T-cell (primary cell): Measurements from ENCODE around the gene SORCS1. TPM values are rescaled to one million over a fixed set of nuclear protein-coding genes. Genes with fewer than 3 reads are reported as not detected.

Experiments
- ATAC-seq, 4 experiments: fragments of 200-7000 bp in 3 of 4; fragments of 150-1000 bp in 1 of 4; cut with Tn5 transposase; replicated peaks in 1 of 4; 1 replicate in 3 of 4; 2 replicates in 1 of 4; pipeline ENCODE4 v1.10.0; 2021; ENCODE audit warnings: moderate library complexity in 3 of 4, mild to moderate bottlenecking in 2 of 4, moderate number of reproducible peaks in 1 of 4
- CTCF ChIA-PET, 2 donors: fragments of 300-600 bp; sonication (Branson Sonifier 250); formaldehyde crosslinking; loops; one replicate each; lab custom pipeline; 2022; ENCODE audit warnings: antibody characterized with exemption in 2 of 2; lab: Charles Lee
- POLR2A ChIA-PET, 2 donors: fragments of 300-600 bp; sonication (Branson Sonifier 250); formaldehyde crosslinking; loops; one replicate each; lab custom pipeline; 2022; ENCODE audit warnings: antibody characterized with exemption in 2 of 2; lab: Charles Lee
- DNase-seq, 35 experiments: peaks; one replicate each; pipeline versions ENCODE4 v3.0.0 to v3.0.0-alpha.2; 2013 to 2023
- H3K27ac ChIP-seq: one replicate; pipeline ENCODE4 v1.5.1; 2013; ENCODE audit warnings: low read length
- H3K27me3 ChIP-seq, 2 experiments: replicated peaks in 1 of 2; 1 replicate in 1 of 2; 2 replicates in 1 of 2; pipeline versions ENCODE4 v1.6.1 to v1.7.0; 2013; ENCODE audit warnings: low read length in 1 of 2, mixed read lengths in 1 of 2; ENCODE audit not compliant: control insufficient read depth in 2 of 2, insufficient read depth in 2 of 2; ENCODE audit errors: extremely low read depth in 1 of 2
- H3K36me3 ChIP-seq, 2 donors: 1 replicate in 1 of 2; 2 replicates in 1 of 2; pipeline versions ENCODE4 v1.6.1 to v1.7.0; 2013; ENCODE audit warnings: low read length in 1 of 2; ENCODE audit not compliant: control insufficient read depth in 2 of 2, insufficient read depth in 1 of 2; ENCODE audit errors: extremely low read depth in 1 of 2
- H3K4me1 ChIP-seq, 2 experiments: 1 replicate in 1 of 2; 2 replicates in 1 of 2; pipeline versions ENCODE4 v1.6.1 to v1.7.0; 2013; ENCODE audit warnings: low read length in 2 of 2, mixed read lengths in 1 of 2; ENCODE audit not compliant: insufficient read depth in 2 of 2, control insufficient read depth in 1 of 2; ENCODE audit errors: extremely low read depth in 1 of 2
- H3K4me3 ChIP-seq, 2 donors: 1 replicate in 1 of 2; 2 replicates in 1 of 2; pipeline versions ENCODE4 v1.5.1 to v1.7.0; 2013; ENCODE audit warnings: mild to moderate bottlenecking in 2 of 2, low read length in 1 of 2, moderate library complexity in 1 of 2; ENCODE audit not compliant: control insufficient read depth in 1 of 2; ENCODE audit errors: extremely low read depth in 1 of 2
- H3K9me3 ChIP-seq: 2 replicates; pipeline ENCODE4 v1.7.0; 2013
- H3K27ac Mint-ChIP-seq, 2 donors: one replicate each; pipeline ENCODE4 v1.8.0; 2020 to 2021; ENCODE audit warnings: mild to moderate bottlenecking in 2 of 2, mixed read lengths in 2 of 2
- H3K27me3 Mint-ChIP-seq, 2 donors: one replicate each; pipeline ENCODE4 v1.8.0; 2021 to 2022; ENCODE audit warnings: mixed read lengths in 2 of 2
- H3K36me3 Mint-ChIP-seq: one replicate; pipeline ENCODE4 v1.8.0; 2021; ENCODE audit warnings: mixed read lengths
- H3K4me1 Mint-ChIP-seq, 3 donors: one replicate each; pipeline ENCODE4 v1.8.0; 2020 to 2022; ENCODE audit warnings: mixed read lengths in 3 of 3, mild to moderate bottlenecking in 1 of 3
- H3K4me3 Mint-ChIP-seq, 3 donors: one replicate each; pipeline ENCODE4 v1.8.0; 2020 to 2022; ENCODE audit warnings: mild to moderate bottlenecking in 3 of 3, mixed read lengths in 3 of 3, moderate library complexity in 3 of 3
- H3K9me3 Mint-ChIP-seq, 3 donors: one replicate each; pipeline ENCODE4 v1.8.0; 2020 to 2022; ENCODE audit warnings: mixed read lengths in 3 of 3
- WGBS: methylation state at CpG from one replicate; pipeline ENCODE4 v1.1.5; 2013; ENCODE audit warnings: missing lambda C conversion rate; ENCODE audit not compliant: insufficient coverage; 5-methylcytosine and 5-hydroxymethylcytosine counted together
- total RNA-seq, 35 experiments: library from RNA in 6 of 35; stranded (reverse) in 6 of 35; fragments of 120-200 nt in 1 of 35; gene quantifications; one replicate each; pipeline versions ENCODE4 v1.2.1 to v1.2.4 and lab custom pipeline; 2013 to 2026

The SORCS1 gene
- total RNA-seq, 5 donors from 2014 or later (not counting 1 experiment from before 2014, with no cell fraction given), result not detected

DNA sequence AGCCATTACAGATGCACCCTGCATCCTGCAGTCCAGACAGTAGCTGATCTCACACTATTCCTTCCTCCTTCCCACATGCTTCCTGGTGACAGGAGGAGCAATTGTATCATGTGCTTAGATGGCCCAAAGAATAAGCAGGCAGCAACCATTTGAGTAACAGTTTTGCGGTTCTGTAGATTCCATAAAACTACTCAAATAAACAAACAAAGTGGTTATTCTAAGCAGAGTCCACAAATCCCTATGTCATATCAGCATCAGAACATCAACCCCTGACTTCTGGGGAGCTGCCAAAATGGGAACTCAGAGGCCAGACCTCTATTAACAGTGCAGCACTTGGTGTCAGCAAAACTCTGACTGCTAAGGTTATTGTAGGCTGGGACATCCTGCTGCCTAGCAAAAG, 226.0 kb downstream of the SORCS1 start:
- WGBS, result no CpG with 5 or more reads among the region's 1 CpG

DNA sequence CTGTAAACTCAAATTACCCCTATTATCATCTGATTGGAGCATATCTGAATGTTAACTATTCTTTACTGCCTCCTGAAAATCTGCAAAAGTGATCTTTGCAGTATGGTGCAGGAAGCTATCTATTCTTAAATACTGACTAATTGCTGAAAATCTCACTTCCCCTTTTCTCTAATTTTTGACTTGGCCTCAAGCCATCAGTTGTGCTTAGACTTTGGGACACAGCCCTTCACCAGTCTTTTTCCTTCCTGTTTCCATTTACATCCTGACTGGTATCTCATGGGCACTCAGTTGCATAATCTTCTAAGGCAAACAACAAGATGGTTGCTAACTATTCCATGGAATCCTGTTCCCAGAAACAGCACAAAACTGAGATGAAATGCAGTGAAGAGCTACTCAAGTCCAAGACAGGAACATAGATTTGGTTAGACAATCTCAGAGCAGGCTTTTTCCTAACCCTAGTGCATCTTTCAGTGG, 228.5 kb downstream of the SORCS1 start:
- Histone ChIP-seq H3K9me3 (no peaks in the 10 kb centered on the region), H3K4me1 (no peaks in the 10 kb centered on the region), H3K27me3 (no peaks in the 10 kb centered on the region), H3K4me3 (no peak overlapping the region), H3K27ac (no peak overlapping the region), H3K36me3 (no peaks in the 10 kb centered on the region)
- H3K4me1 Mint-ChIP-seq, result no peaks in the 10 kb centered on the region
- ChIA-PET CTCF (no interaction called here), POLR2A (no interaction called here)
- H3K27me3 Mint-ChIP-seq, result no peaks in the 10 kb centered on the region
- ATAC-seq (no peak), DNase-seq (no peak)
- H3K9me3 Mint-ChIP-seq, result peaks cover 5 to 21% (median 5%) of the 10 kb centered on the region in 3 donors
- H3K36me3 Mint-ChIP-seq, result no peaks in the 10 kb centered on the region
- no peak overlapping the region for H3K4me3 Mint-ChIP-seq
- no peak overlapping the region for H3K27ac Mint-ChIP-seq

More for the DNA sequence above, 226.0 kb downstream of the SORCS1 start:
- no peaks in the 10 kb centered on the region for H3K27me3 ChIP-seq
- DNase-seq, result no peak
- H3K4me1 ChIP-seq, result no peaks in the 10 kb centered on the region
- Mint-ChIP-seq H3K27me3 (no peaks in the 10 kb centered on the region), H3K4me1 (no peaks in the 10 kb centered on the region), H3K9me3 (peaks cover 2 to 21% (median 5%) of the 10 kb centered on the region in 3 donors), H3K36me3 (no peaks in the 10 kb centered on the region), H3K4me3 (no peak overlapping the region), H3K27ac (no peak overlapping the region)
- no peak overlapping the region for H3K4me3 ChIP-seq
- no peak overlapping the region for H3K27ac ChIP-seq
- ATAC-seq, result no peak
- H3K36me3 ChIP-seq, result no peaks in the 10 kb centered on the region
- H3K9me3 ChIP-seq, result no peaks in the 10 kb centered on the region
- POLR2A ChIA-PET, result no interaction called here
- CTCF ChIA-PET, result no interaction called here

DNA sequence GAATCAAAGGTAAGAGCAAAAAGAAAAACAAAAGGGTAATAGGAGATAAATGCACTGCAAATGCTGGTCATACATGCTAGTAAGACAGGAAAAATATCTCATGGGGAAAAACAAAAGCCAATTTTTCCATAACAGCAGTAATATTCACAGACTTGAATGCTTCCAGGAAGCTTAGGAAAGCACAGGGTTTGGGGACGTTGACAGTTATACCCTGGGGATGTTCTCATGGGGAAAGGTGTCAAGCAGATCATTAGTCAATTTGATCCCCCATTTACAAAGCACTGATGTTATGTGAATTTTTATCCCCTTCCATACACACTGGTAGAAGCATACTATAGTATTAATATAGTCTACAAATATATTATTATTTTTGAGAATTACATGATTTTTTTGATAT, 232.7 kb downstream of the SORCS1 start:
- Mint-ChIP-seq H3K27ac (no peak overlapping the region), H3K4me3 (no peak overlapping the region), H3K27me3 (no peaks in the 10 kb centered on the region), H3K4me1 (no peaks in the 10 kb centered on the region), H3K9me3 (peaks cover 0 to 10% (median 3%) of the 10 kb centered on the region in 3 donors), H3K36me3 (no peaks in the 10 kb centered on the region)
- no peak overlapping the region for H3K4me3 ChIP-seq
- POLR2A ChIA-PET, result no interaction called here
- no peaks in the 10 kb centered on the region for H3K36me3 ChIP-seq
- H3K9me3 ChIP-seq, result no peaks in the 10 kb centered on the region
- DNase-seq (no peak), ATAC-seq (no peak)
- CTCF ChIA-PET, result no interaction called here
- WGBS, result no CpG with 5 or more reads among the region's 1 CpG
- no peaks in the 10 kb centered on the region for H3K27me3 ChIP-seq
- no peak overlapping the region for H3K27ac ChIP-seq
- no peaks in the 10 kb centered on the region for H3K4me1 ChIP-seq

DNA sequence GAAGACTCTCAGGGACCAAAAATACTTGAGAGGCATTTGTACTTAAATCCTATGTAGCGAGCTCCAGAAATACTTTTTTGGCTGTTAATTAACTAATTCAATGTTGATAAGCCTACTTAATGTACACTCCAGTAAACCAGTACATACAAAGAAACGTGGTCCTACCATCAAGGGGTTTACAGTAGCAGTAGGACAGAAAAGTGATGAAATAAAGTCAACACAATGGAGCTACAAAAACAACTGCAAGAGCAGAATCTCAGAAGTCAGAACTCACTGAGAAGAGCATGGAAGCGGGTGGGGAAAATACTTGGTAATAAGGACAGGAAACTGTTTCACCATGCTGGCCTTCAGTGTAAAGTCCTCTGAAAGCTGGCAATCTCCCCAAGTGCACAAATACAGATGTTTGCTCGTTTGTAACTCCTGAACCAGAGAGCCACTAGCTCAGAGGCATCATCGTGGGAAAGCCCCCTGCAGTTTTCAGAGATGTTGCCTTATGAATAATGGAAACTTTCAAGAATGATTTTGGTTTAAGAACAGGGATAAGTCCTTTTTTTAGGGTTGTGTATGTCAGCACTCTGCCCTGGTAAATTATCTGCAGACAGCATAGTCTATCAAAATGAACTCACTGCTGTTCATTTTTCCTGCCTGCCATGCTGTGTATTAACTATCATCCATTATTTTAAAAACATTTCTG, 233.2 kb downstream of the SORCS1 start:
- Histone ChIP-seq H3K36me3 (no peaks in the 10 kb centered on the region), H3K27me3 (no peaks in the 10 kb centered on the region), H3K9me3 (no peaks in the 10 kb centered on the region), H3K4me1 (no peaks in the 10 kb centered on the region), H3K4me3 (no peak overlapping the region), H3K27ac (no peak overlapping the region)
- DNase-seq (no peak), ATAC-seq (no peak)
- Mint-ChIP-seq H3K4me1 (no peaks in the 10 kb centered on the region), H3K27ac (no peak overlapping the region), H3K9me3 (peaks cover 0 to 4% (median 3%) of the 10 kb centered on the region in 3 donors), H3K36me3 (no peaks in the 10 kb centered on the region), H3K27me3 (no peaks in the 10 kb centered on the region), H3K4me3 (no peak overlapping the region)
- ChIA-PET CTCF (no interaction called here), POLR2A (no interaction called here)
- WGBS, result 90% methylated on average over 2 of the region's 5 CpGs

DNA sequence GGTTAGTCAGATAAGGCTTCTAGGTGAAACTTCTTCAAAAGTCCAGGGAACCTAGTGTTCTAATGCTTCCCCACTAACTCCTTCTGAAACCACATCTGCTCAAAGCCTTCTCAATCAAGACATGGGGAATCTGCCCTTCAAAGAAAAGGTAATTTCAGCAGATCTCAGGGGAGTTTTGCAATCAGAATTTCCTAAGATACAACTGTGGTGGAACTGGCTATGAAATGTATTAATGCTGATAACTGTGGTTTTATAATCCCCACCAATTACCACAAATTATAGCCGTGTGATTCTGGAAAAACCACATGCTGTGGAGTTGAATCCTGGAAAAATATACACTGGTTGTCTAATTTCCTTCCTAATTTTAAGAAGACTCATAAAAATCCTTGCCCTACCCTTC, 233.8 kb downstream of the SORCS1 start:
- ATAC-seq, result no peak
- H3K27ac ChIP-seq, result no peak overlapping the region
- CTCF ChIA-PET, result no interaction called here

DNA sequence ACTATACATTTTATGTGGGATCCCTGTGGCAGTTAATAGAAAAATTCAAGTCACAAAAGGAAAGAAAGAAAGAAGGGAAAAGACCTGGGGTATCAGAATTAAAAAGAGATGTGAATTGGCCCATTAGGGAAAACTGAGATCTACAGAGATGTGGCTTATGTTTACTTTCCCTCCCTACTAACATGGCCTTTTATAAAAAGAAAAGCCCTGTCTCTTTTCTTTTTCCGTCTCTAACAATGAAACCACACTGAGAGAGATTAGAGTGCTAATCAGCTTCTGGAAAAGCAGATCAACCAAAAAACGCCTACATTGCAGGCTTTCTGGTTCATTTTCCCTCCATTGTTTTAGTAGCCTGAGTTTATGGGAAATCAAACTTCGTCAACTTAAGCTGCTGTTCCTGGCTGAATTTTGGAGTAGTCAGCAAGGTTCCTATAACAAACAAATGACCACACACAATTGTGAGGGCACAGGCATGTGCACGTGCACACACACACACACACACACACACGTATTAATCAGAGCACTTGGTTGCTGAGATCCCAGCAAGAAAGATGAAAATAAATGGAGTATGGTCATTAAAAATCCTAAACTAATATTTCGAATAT, 235.1 kb downstream of the SORCS1 start:
- DNase-seq (no peak), ATAC-seq (no peak)
- Mint-ChIP-seq H3K4me3 (no peak overlapping the region), H3K27me3 (no peaks in the 10 kb centered on the region), H3K27ac (no peak overlapping the region), H3K36me3 (no peaks in the 10 kb centered on the region), H3K4me1 (no peaks in the 10 kb centered on the region), H3K9me3 (peaks cover 0 to 3% (median 0%) of the 10 kb centered on the region in 3 donors)
- H3K4me3 ChIP-seq, result no peak overlapping the region
- WGBS, result no CpG with 5 or more reads among the region's 6 CpGs
- H3K36me3 ChIP-seq, result no peaks in the 10 kb centered on the region
- no peaks in the 10 kb centered on the region for H3K9me3 ChIP-seq
- CTCF ChIA-PET, result no interaction called here
- no peaks in the 10 kb centered on the region for H3K27me3 ChIP-seq
- no peak overlapping the region for H3K27ac ChIP-seq
- POLR2A ChIA-PET, result no interaction called here
- no peaks in the 10 kb centered on the region for H3K4me1 ChIP-seq

More for the DNA sequence above, 233.8 kb downstream of the SORCS1 start:
- Mint-ChIP-seq H3K4me3 (no peak overlapping the region), H3K27me3 (no peaks in the 10 kb centered on the region), H3K4me1 (no peaks in the 10 kb centered on the region), H3K27ac (no peak overlapping the region), H3K36me3 (no peaks in the 10 kb centered on the region), H3K9me3 (peaks cover 0 to 3% (median 0%) of the 10 kb centered on the region in 3 donors)
- Histone ChIP-seq H3K9me3 (no peaks in the 10 kb centered on the region), H3K36me3 (no peaks in the 10 kb centered on the region), H3K27me3 (no peaks in the 10 kb centered on the region), H3K4me3 (no peak overlapping the region), H3K4me1 (no peaks in the 10 kb centered on the region)
- no peak for DNase-seq
- POLR2A ChIA-PET, result no interaction called here
- WGBS, result no CpG with 5 or more reads among the region's 1 CpG
